Neural crest cell (in vitro differentiated cells): ENCODE results near the gene TMEM132C. TPM values are rescaled to one million over a fixed set of nuclear protein-coding genes. Genes with fewer than 3 reads are reported as not detected.

Source experiments
- DNase-seq: peaks from one replicate; pipeline ENCODE4 v3.0.0; 2021; ENCODE audit warnings: low read depth, mixed read lengths, low spot score
- H3K27ac Mint-ChIP-seq: one replicate; pipeline ENCODE4 v1.8.0; 2021; ENCODE audit warnings: mild to moderate bottlenecking, mixed read lengths; ENCODE audit not compliant: unreplicated experiment
- H3K27me3 Mint-ChIP-seq: 2 replicates; pipeline ENCODE4 v1.8.0; 2021; ENCODE audit warnings: low read depth, mild to moderate bottlenecking, mixed read lengths
- H3K36me3 Mint-ChIP-seq: 2 replicates; pipeline ENCODE4 v1.8.0; 2021; ENCODE audit warnings: low read depth, mild to moderate bottlenecking, mixed read lengths
- H3K4me1 Mint-ChIP-seq: 2 replicates; pipeline ENCODE4 v1.8.0; 2021; ENCODE audit warnings: mixed read lengths
- H3K4me3 Mint-ChIP-seq: one replicate; pipeline ENCODE4 v1.8.0; 2021; ENCODE audit warnings: mild to moderate bottlenecking, mixed read lengths
- H3K9me3 Mint-ChIP-seq: 2 replicates; pipeline ENCODE4 v1.8.0; 2021; ENCODE audit warnings: mixed read lengths
- total RNA-seq: library from RNA; stranded (reverse); gene quantifications from 2 replicates; pipeline ENCODE4 v1.2.1, GENCODE V29; 2021
- TF ChIP-seq, protein P1 (sequence below): fragments of 200-600 bp; sonication (generic); conservative IDR thresholded peaks from 2 replicates; pipeline ENCODE4 v1.5.0; 2021; ENCODE audit warnings: antibody characterized with exemption, mild to moderate bottlenecking

The TMEM132C gene
- total RNA-seq, 1 donor from 2014 or later, result 10.9 TPM

DNA sequence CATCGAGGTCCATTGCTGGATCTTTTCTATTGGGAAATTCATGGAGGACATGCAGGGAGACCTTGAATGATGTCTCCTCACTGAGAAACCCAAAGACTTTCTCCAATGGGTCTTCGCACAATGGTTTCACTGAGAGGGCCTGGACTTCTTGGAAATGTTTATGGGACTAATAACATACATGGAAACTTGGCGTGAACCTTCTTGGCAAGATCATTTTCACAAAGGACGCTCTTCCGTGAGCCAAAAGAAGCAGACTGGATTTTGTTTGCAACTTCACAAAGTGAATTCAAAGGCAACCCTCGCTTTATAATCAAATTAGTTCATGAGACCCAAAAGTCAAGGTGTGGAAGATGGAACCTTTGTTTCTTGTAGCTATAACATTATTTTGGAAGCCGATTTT, 154.4 kb downstream of the TMEM132C start:
- no peaks in the 10 kb centered on the region for H3K27me3 Mint-ChIP-seq
- DNase-seq, result no peak
- no peak overlapping the region for H3K27ac Mint-ChIP-seq
- TF ChIP-seq, protein P1, sequence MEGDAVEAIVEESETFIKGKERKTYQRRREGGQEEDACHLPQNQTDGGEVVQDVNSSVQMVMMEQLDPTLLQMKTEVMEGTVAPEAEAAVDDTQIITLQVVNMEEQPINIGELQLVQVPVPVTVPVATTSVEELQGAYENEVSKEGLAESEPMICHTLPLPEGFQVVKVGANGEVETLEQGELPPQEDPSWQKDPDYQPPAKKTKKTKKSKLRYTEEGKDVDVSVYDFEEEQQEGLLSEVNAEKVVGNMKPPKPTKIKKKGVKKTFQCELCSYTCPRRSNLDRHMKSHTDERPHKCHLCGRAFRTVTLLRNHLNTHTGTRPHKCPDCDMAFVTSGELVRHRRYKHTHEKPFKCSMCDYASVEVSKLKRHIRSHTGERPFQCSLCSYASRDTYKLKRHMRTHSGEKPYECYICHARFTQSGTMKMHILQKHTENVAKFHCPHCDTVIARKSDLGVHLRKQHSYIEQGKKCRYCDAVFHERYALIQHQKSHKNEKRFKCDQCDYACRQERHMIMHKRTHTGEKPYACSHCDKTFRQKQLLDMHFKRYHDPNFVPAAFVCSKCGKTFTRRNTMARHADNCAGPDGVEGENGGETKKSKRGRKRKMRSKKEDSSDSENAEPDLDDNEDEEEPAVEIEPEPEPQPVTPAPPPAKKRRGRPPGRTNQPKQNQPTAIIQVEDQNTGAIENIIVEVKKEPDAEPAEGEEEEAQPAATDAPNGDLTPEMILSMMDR, result no peak
- peaks cover 4% of the 10 kb centered on the region for H3K9me3 Mint-ChIP-seq
- no peaks in the 10 kb centered on the region for H3K36me3 Mint-ChIP-seq
- H3K4me3 Mint-ChIP-seq, result no peak overlapping the region
- peaks cover 7% of the 10 kb centered on the region for H3K4me1 Mint-ChIP-seq

DNA sequence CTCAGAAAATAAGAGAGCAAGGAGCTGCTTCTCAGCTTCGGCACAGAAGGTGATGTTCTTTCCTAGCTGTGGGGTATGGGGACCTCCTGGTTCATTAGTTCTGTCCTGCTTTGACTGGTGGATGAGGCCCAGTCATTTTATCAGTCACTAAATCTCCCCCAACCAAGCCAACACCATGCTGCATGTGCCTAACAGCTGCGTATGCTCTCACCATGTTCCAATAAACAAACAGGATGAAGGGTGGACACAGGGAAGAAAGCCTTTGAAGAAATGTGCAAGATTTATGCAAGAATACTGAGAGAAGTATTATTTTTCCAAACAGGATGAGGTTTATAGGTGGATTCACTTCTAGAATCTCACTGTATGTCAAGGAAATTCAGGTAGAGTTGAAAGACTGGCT, 156.2 kb downstream of the TMEM132C start:
- Mint-ChIP-seq H3K4me3 (no peak overlapping the region), H3K9me3 (peaks cover 4% of the 10 kb centered on the region), H3K27me3 (no peaks in the 10 kb centered on the region), H3K27ac (no peak overlapping the region), H3K36me3 (no peaks in the 10 kb centered on the region), H3K4me1 (no peaks in the 10 kb centered on the region)
- DNase-seq, result no peak
- TF ChIP-seq, protein P1, result no peak

GRCh38 chr12:128424931-128425431, 158.0 kb downstream of the TMEM132C start:
- Mint-ChIP-seq H3K36me3 (no peaks in the 10 kb centered on the region), H3K27ac (no peak overlapping the region), H3K4me3 (no peak overlapping the region), H3K4me1 (no peaks in the 10 kb centered on the region), H3K9me3 (peaks cover 4% of the 10 kb centered on the region), H3K27me3 (no peaks in the 10 kb centered on the region)
- DNase-seq, result no peak
- TF ChIP-seq, protein P1, result no peak

GRCh38 chr12:128425666-128426331, 158.8 kb downstream of the TMEM132C start:
- Mint-ChIP-seq H3K9me3 (peaks cover 4% of the 10 kb centered on the region), H3K4me1 (no peaks in the 10 kb centered on the region), H3K4me3 (no peak overlapping the region), H3K27me3 (no peaks in the 10 kb centered on the region), H3K27ac (no peak overlapping the region), H3K36me3 (no peaks in the 10 kb centered on the region)
- DNase-seq, result no peak
- TF ChIP-seq, protein P1, result no peak

DNA sequence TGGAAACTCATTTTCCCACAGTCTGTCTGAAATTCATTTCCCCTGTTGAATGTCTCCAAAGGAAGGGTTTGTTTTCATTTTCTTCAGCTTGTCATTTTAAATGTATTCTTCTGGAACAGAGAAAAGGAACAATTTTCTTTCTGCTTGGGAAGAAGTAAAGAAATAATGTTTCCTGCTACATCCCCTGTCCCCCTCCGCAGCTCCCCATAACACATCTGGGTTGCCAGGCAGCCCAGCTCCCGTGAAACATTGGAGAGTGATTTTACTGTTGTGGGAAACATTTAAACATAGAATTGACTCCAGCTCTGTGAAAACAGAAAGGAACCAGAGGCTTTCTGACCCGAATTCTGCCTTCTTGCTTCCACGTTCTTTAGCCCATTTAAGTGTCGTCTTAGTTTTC, 159.5 kb downstream of the TMEM132C start:
- Mint-ChIP-seq H3K27me3 (no peaks in the 10 kb centered on the region), H3K4me3 (no peak overlapping the region), H3K4me1 (no peaks in the 10 kb centered on the region), H3K9me3 (peaks cover 4% of the 10 kb centered on the region), H3K36me3 (no peaks in the 10 kb centered on the region), H3K27ac (peak overlapping the region; percentile 57)
- TF ChIP-seq, protein P1, result no peak
- no peak for DNase-seq
